Cardiac septum (tissue), 1 donor: ENCODE measurements around the gene ZNF275. TPM values are rescaled to one million over a fixed set of nuclear protein-coding genes. Genes with fewer than 3 reads are reported as not detected.

ENCODE experiments used
- DNase-seq: peaks from one replicate; pipeline ENCODE4 v3.0.0-alpha.2; 2020; ENCODE audit warnings: low spot score
- intact Hi-C: fragments of 100-400 bp; cut with DNase I; formaldehyde crosslinking; loops from one replicate; pipeline ENCODE4 v1.14.0; 2022
- total RNA-seq: library from RNA; stranded (reverse); fragmentation: NEBNext Ultra II Directional; extraction: Animal tissue kit (Norgen Biotek cat#: 25700); gene quantifications from one replicate; pipeline ENCODE4 v1.2.1, GENCODE V29; 2021
- donor health status: DM: no; HTN: no; CAD: no.

The ZNF275 gene
- total RNA-seq, 1 donor from 2014 or later: 6.1 TPM

- DNase-seq: no peak
- intact Hi-C loops: no loop called here
Measured at GRCh38 chrX:153349952-153350351, 16.0 kb downstream of the ZNF275 start.

GRCh38 chrX:153351981-153352380 is 18.0 kb downstream of the ZNF275 start:
- intact Hi-C loops: no loop called here
- DNase-seq: no peak

- DNase-seq: no peak
- intact Hi-C loops: no loop called here
Measured at GRCh38 chrX:153352858-153353257, 18.9 kb downstream of the ZNF275 start.

GRCh38 chrX:153353416-153353815 is 19.5 kb downstream of the ZNF275 start:
- intact Hi-C loops: no loop called here
- no peak for DNase-seq

GRCh38 chrX:153357877-153358276 is 23.9 kb downstream of the ZNF275 start:
- no peak for DNase-seq
- intact Hi-C loops: no loop called here

GRCh38 chrX:153361781-153362397 is 27.9 kb downstream of the ZNF275 start:
- DNase-seq: no peak
- intact Hi-C loops: no loop called here

GRCh38 chrX:153365670-153366069 is 31.7 kb downstream of the ZNF275 start:
- no peak for DNase-seq
- intact Hi-C loops: no loop called here

- no peak for DNase-seq
- intact Hi-C loops: no loop called here
Measured at GRCh38 chrX:153366119-153366518, 32.2 kb downstream of the ZNF275 start.

- intact Hi-C loops: no loop called here
- no peak for DNase-seq
Measured at GRCh38 chrX:153366878-153367538, 33.1 kb downstream of the ZNF275 start.

- DNase-seq: no peak
- intact Hi-C loops: no loop called here
Measured at GRCh38 chrX:153370293-153371055, 36.5 kb downstream of the ZNF275 start.

- intact Hi-C loops: no loop called here
- DNase-seq: no peak
Measured at GRCh38 chrX:153371256-153371655, 37.3 kb downstream of the ZNF275 start.

- intact Hi-C loops: no loop called here
- no peak for DNase-seq
Measured at GRCh38 chrX:153372949-153373348, 39.0 kb downstream of the ZNF275 start.

GRCh38 chrX:153374426-153374825 is 40.5 kb downstream of the ZNF275 start:
- DNase-seq: no peak
- intact Hi-C loops: no loop called here

- no peak for DNase-seq
- intact Hi-C loops: no loop called here
Measured at GRCh38 chrX:153375571-153375970, 41.6 kb downstream of the ZNF275 start.

- intact Hi-C loops: no loop called here
- DNase-seq: no peak
Measured at GRCh38 chrX:153377727-153378126, 43.8 kb downstream of the ZNF275 start.

GRCh38 chrX:153378607-153379006 is 44.7 kb downstream of the ZNF275 start:
- intact Hi-C loops: no loop called here
- no peak for DNase-seq

GRCh38 chrX:153379508-153379907 is 45.6 kb downstream of the ZNF275 start:
- no peak for DNase-seq
- intact Hi-C loops: no loop called here

GRCh38 chrX:153379971-153380581 is 46.1 kb downstream of the ZNF275 start:
- intact Hi-C loops: no loop called here
- DNase-seq: no peak

- no peak for DNase-seq
- intact Hi-C loops: no loop called here
Measured at GRCh38 chrX:153380691-153381090, 46.7 kb downstream of the ZNF275 start.

GRCh38 chrX:153381684-153382532 is 48.0 kb downstream of the ZNF275 start:
- intact Hi-C loops: no loop called here

More at GRCh38 chrX:153381684-153382532, 48.0 kb downstream of the ZNF275 start:
- no peak for DNase-seq
